PC-3 (cell line): ENCODE data around the gene RBM12. TPM values are rescaled to one million over a fixed set of nuclear protein-coding genes. Genes with fewer than 3 reads are reported as not detected.

Experiments
- ATAC-seq: fragments of 200-7000 bp; cut with Tn5 transposase; 2 replicates; pipeline ENCODE4 v1.9.1; 2020; ENCODE audit warnings: mild to moderate bottlenecking, moderate library complexity
- BruUV-seq: library from RNA; stranded (reverse); fragments of 400-500 nt; replicated peaks from 2 replicates; lab custom pipeline; 2021; lab: Mats Ljungman, UMichigan
- CTCF ChIA-PET: fragments of 300-600 bp; sonication (Branson Sonifier 250); formaldehyde crosslinking; loops from one replicate; lab custom pipeline; 2022; ENCODE audit warnings: antibody characterized with exemption; lab: Charles Lee
- POLR2A ChIA-PET: fragments of 300-600 bp; sonication (Branson Sonifier 250); formaldehyde crosslinking; loops from one replicate; lab custom pipeline; 2022; ENCODE audit warnings: antibody characterized with exemption; ENCODE audit not compliant: unreplicated experiment; lab: Charles Lee
- DNase-seq: peaks from one replicate; pipeline ENCODE4 v3.0.0-alpha.2; 2015
- H2AFZ ChIP-seq: fragments of 300-600 bp; sonication (generic); 2 replicates; pipeline ENCODE4 v1.6.0; 2016; ENCODE audit warnings: antibody characterized with exemption, low read length
- H3F3A ChIP-seq: fragments of 300-600 bp; sonication (generic); one replicate; pipeline ENCODE4 v1.6.0; 2017; ENCODE audit warnings: antibody characterized with exemption, low read length, control low read depth, mild to moderate bottlenecking; ENCODE audit not compliant: unreplicated experiment
- H3K27ac ChIP-seq: fragments of 300-600 bp; sonication (generic); 2 replicates; pipeline ENCODE4 v1.5.1; 2016; ENCODE audit warnings: mild to moderate bottlenecking, low read length
- H3K27me3 ChIP-seq: fragments of 300-600 bp; sonication (generic); 2 replicates; pipeline ENCODE4 v1.6.1; 2016; ENCODE audit warnings: low read length, mixed read lengths
- H3K36me3 ChIP-seq: fragments of 300-600 bp; sonication (generic); 2 replicates; pipeline ENCODE4 v1.6.1; 2016; ENCODE audit warnings: low read depth, mixed run types, low read length, mixed read lengths
- H3K4me1 ChIP-seq: fragments of 300-600 bp; sonication (generic); 2 replicates; pipeline ENCODE4 v1.5.1; 2016; ENCODE audit warnings: low read length; ENCODE audit not compliant: insufficient read depth
- H3K4me2 ChIP-seq: fragments of 300-600 bp; sonication (generic); 2 replicates; pipeline ENCODE4 v1.6.0; 2016; ENCODE audit warnings: low read length
- H3K4me3 ChIP-seq: fragments of 300-600 bp; sonication (generic); 2 replicates; pipeline ENCODE4 v1.5.1; 2016; ENCODE audit warnings: mild to moderate bottlenecking, low read length, mixed read lengths
- H3K79me2 ChIP-seq: fragments of 300-600 bp; sonication (generic); 2 replicates; pipeline ENCODE4 v1.6.1; 2017; ENCODE audit warnings: low read length, mixed read lengths
- H3K9ac ChIP-seq: fragments of 300-600 bp; sonication (generic); 2 replicates; pipeline ENCODE4 v1.6.0; 2016; ENCODE audit warnings: mild to moderate bottlenecking, low read length
- H3K9me2 ChIP-seq: fragments of 300-600 bp; sonication (generic); replicated peaks from 2 replicates; pipeline ENCODE4 v1.6.1; 2016; ENCODE audit warnings: mixed run types, low read length, mixed read lengths
- H3K9me3 ChIP-seq: fragments of 300-600 bp; sonication (generic); 2 replicates; pipeline ENCODE4 v1.6.1; 2016; ENCODE audit warnings: low read length, mixed read lengths
- H4K20me1 ChIP-seq: fragments of 300-600 bp; sonication (generic); 2 replicates; pipeline ENCODE4 v1.6.1; 2016; ENCODE audit warnings: low read length, mixed read lengths
- EZH2 ChIP-seq: fragments of 300-600 bp; sonication (generic); IDR thresholded peaks from one replicate; pipeline ENCODE4 v1.6.1; 2017; ENCODE audit warnings: antibody characterized with exemption, mild to moderate bottlenecking, low read length; ENCODE audit not compliant: unreplicated experiment
- EZH2phosphoT487 ChIP-seq: fragments of 300-600 bp; sonication (generic); IDR thresholded peaks from 2 replicates; pipeline ENCODE4 v1.6.1; 2018; ENCODE audit warnings: mild to moderate bottlenecking, antibody characterized with exemption, low read length, borderline replicate concordance
- intact Hi-C: fragments of 100-400 bp; cut with micrococcal nuclease; formaldehyde crosslinking; loops from 2 replicates; pipeline ENCODE4 v1.9.0; 2023
- total RNA-seq: library from RNA; depleted of rRNA; stranded (reverse); fragments of >200 nt; gene quantifications from 2 replicates; pipeline ENCODE4 v1.2.3, GENCODE V29; 2014
- TF ChIP-seq, protein P1 (sequence below): fragments of 300-600 bp; sonication (generic); conservative IDR thresholded peaks from 2 replicates; pipeline ENCODE4 v1.5.1; 2017; ENCODE audit warnings: antibody characterized with exemption, low read depth, mild to moderate bottlenecking, low read length

RBM12 gene
- total RNA-seq, 1 experiment from 2014 or later = 53.6 TPM

DNA sequence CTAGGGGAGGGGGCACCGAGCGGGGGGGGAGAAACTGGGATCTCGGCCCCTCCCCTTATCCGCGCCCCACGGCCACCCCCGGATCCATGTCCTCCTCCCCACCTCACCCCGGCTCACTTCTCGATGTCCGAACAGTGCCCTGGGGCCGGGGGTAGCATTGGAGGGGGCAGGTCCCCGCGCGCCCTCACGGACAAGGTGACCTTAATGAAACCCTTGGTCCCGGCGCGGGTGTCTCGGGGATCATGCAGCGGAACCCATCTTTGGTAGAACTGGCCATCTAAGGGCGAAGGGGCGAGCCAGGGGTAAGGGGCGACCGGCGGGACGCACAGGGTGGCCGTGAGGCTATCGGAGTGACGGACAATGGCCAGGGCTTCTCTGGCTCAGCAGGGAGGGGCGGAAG, 62.7 kb downstream of the RBM12 start:
- H2AFZ ChIP-seq = no peak overlapping the region
- H3K9ac ChIP-seq = no peak overlapping the region
- ATAC-seq (no peak), DNase-seq (no peak)
- no peaks in the 10 kb centered on the region for H3K27me3 ChIP-seq
- H3K4me2 ChIP-seq = no peak overlapping the region
- H3K4me3 ChIP-seq = no peak overlapping the region
- ChIA-PET CTCF (interaction anchor here (0.6 kb wide), 1 partner anchor 14 kb away, joined by 3 read pairs; the partner anchor contains the start of gene SPAG4), POLR2A (no interaction called here)
- H4K20me1 ChIP-seq = no peaks in the 10 kb centered on the region
- H3K36me3 ChIP-seq = no peaks in the 10 kb centered on the region; the same call in none of the 2 replicates
- no peaks in the 10 kb centered on the region for H3F3A ChIP-seq
- H3K9me3 ChIP-seq = no peaks in the 10 kb centered on the region
- H3K79me2 ChIP-seq = peaks cover 16% of the 10 kb centered on the region
- H3K27ac ChIP-seq = no peak overlapping the region
- intact Hi-C loops = loop anchor here (5.0 kb wide), 1 partner anchor 35 kb away; no protein-coding TSS in a partner anchor
- H3K4me1 ChIP-seq = peaks cover 13% of the 10 kb centered on the region
- no TSS peak for BruUV-seq
- TF ChIP-seq EZH2phosphoT487 = no peak
- no peak for TF ChIP-seq EZH2
- TF ChIP-seq, protein P1, sequence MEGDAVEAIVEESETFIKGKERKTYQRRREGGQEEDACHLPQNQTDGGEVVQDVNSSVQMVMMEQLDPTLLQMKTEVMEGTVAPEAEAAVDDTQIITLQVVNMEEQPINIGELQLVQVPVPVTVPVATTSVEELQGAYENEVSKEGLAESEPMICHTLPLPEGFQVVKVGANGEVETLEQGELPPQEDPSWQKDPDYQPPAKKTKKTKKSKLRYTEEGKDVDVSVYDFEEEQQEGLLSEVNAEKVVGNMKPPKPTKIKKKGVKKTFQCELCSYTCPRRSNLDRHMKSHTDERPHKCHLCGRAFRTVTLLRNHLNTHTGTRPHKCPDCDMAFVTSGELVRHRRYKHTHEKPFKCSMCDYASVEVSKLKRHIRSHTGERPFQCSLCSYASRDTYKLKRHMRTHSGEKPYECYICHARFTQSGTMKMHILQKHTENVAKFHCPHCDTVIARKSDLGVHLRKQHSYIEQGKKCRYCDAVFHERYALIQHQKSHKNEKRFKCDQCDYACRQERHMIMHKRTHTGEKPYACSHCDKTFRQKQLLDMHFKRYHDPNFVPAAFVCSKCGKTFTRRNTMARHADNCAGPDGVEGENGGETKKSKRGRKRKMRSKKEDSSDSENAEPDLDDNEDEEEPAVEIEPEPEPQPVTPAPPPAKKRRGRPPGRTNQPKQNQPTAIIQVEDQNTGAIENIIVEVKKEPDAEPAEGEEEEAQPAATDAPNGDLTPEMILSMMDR = no peak
- no peaks in the 10 kb centered on the region for H3K9me2 ChIP-seq

GRCh38 chr20:35600993-35601973, 63.4 kb downstream of the RBM12 start:
- Histone ChIP-seq H3K79me2 (peaks cover 9% of the 10 kb centered on the region), H4K20me1 (no peaks in the 10 kb centered on the region), H3K9me3 (no peaks in the 10 kb centered on the region), H2AFZ (no peak overlapping the region), H3K4me1 (peaks cover 6% of the 10 kb centered on the region), H3K9me2 (no peaks in the 10 kb centered on the region), H3F3A (no peaks in the 10 kb centered on the region), H3K4me3 (no peak overlapping the region), H3K27ac (no peak overlapping the region), H3K9ac (no peak overlapping the region), H3K36me3 (no peaks in the 10 kb centered on the region; the same call in none of the 2 replicates), H3K4me2 (no peak overlapping the region), H3K27me3 (no peaks in the 10 kb centered on the region)
- POLR2A ChIA-PET = no interaction called here
- intact Hi-C loops = loop anchor here (5.0 kb wide), 1 partner anchor 34 kb away; no protein-coding TSS in a partner anchor
- DNase-seq = no peak
- ATAC-seq = peak; percentile 45
- no TSS peak for BruUV-seq
- CTCF ChIA-PET = interaction anchor here (0.5 kb wide), 1 partner anchor 117 kb away, joined by 3 read pairs; no protein-coding TSS in a partner anchor
- TF ChIP-seq EZH2 (no peak), EZH2phosphoT487 (no peak)

GRCh38 chr20:35600176-35600992, 64.3 kb downstream of the RBM12 start:
- no peaks in the 10 kb centered on the region for H4K20me1 ChIP-seq
- POLR2A ChIA-PET = no interaction called here
- CTCF ChIA-PET = no interaction called here
- H3K36me3 ChIP-seq = no peaks in the 10 kb centered on the region; the same call in none of the 2 replicates
- H3F3A ChIP-seq = no peaks in the 10 kb centered on the region
- H3K27ac ChIP-seq = no peak overlapping the region
- H3K4me3 ChIP-seq = no peak overlapping the region
- no peaks in the 10 kb centered on the region for H3K79me2 ChIP-seq
- TF ChIP-seq EZH2 = no peak
- TF ChIP-seq, protein P1 = no peak
- no peaks in the 10 kb centered on the region for H3K27me3 ChIP-seq
- no peaks in the 10 kb centered on the region for H3K9me3 ChIP-seq
- no peaks in the 10 kb centered on the region for H3K9me2 ChIP-seq
- DNase-seq (no peak), ATAC-seq (no peak)
- H3K9ac ChIP-seq = no peak overlapping the region
- H2AFZ ChIP-seq = no peak overlapping the region
- no peak overlapping the region for H3K4me2 ChIP-seq
- BruUV-seq = no TSS peak
- H3K4me1 ChIP-seq = no peaks in the 10 kb centered on the region
- intact Hi-C loops = loop anchor here (5.0 kb wide), 1 partner anchor 33 kb away; no protein-coding TSS in a partner anchor
